ENCODE measurements around the gene LRMDA.

LRMDA gene

DNA sequence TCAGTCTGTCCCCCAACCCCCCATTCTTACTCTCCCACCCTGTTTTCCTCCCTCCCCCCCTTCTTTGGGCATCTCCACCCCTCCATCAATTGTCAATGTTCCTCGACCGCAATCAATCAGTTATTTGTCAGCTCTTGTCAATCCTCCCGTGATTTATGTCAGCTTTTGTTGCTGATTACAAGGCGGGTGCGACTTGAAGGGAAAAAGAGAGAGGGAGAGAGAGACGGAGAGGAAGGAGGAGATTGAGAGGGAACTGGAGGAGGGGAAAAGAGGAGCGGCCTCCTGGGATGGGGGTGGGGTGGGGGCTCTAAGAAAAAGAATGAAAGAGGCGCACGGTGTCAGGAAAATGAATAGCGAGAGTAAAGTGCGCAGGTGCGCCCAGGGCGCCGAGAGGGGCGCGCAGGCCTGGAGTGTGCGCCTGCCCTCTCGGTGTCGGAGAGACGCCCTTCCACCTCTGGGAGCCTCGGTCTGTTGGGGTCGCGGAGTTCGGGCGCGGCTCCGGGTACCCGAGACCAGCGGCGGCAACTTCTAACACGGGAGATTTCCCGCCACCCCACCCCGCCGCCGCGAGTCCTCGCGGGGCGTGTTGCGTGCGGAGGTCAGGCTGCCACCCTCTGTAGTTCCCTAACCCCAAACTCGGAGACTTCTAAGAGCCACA, 28.8 kb upstream of the LRMDA start:
- no peak for DNase-seq

DNA sequence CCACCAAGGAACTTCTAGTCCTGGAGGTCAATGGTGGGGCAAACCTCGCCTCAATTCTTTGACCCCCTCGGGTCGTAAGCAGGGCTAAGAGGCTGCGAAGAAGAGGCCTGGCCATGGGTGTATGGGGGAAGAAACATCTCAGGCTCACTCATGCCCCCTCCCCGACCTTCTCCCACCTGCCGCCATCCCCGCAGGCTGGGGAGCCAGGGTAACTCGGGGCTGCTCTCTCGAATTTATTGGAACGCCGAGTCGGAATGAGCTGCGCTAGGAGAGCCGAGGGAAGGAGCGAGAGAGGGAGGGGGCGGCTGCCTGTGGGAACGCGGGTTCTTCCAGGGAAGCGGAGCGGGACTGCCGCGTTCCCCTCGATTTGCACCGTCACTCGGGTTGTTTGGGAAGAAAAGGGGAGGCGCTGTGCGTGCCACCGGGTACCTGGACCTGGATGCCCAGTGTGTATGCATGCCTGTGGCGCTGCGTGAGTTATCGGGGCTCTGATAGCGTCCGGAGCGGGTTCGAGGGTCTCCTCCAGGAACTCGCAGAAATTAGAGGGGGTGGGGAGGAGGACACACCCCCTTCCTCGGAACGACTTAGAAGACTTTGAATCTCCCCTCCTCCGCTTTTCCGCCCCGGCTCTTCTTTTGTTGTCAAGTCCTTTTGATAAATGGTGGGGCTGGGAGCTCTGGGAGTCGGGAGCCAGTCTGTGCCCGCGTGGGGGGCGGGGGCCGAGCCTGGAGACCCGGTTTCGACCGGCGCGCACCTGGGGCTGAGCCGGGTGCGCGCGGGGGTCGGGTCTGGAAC, 28.1 kb upstream of the LRMDA start:
- DNase-seq = peak; percentile 39

DNA sequence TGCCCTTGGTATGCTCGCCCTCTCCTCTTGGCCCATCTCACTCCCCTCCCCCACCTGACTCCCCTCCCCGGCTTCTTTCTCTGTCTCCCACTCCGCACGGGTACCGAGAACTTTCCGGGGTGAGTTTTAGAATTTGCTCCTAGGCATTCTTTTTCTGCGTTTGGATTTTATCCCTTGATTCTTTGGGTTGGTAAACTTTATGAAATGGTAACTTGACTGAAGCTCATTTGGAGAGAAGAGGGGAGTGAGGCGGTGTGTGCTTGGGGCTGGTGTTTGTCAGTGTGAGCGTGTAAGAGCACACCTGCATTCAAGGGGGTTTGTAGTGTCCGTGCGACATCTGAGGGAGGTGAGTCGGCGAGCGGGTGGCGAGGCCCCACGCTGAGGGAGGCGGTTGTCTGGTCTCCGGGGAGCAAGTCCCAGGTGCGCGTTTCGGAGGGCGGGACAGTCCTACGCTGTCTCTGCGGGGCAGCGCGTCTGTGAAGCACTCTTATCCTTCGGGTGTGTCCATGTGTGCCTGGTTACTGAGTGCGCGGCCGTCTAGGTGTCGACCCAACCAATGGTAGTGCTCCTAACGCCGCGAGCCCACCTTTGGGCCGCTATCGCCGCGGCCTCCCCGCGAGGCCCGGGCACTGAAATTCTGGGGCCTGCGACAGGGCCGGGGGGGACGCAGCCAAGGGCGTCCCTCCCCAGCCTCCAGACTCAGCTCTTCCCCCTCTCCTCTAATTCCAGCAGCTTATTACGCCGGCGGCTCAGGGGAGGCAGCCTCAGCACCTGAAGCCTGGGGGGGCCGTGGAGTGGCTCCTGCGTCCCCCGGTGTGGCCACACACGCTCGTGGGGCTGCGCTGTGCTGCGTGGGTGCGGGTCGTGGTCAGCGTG, 27.2 kb upstream of the LRMDA start:
- no peak for DNase-seq

- DNase-seq = no peak
These were observed 26.4 kb upstream of the LRMDA start for GRCh38 chr10:75404815-75405597.

- DNase-seq = no peak
These were observed 25.6 kb upstream of the LRMDA start for GRCh38 chr10:75405598-75406461.

GRCh38 chr10:75406462-75407223, 24.8 kb upstream of the LRMDA start:
- no peak for DNase-seq

- no peak for DNase-seq
These were observed 24.2 kb upstream of the LRMDA start for GRCh38 chr10:75407224-75407712.

- DNase-seq = peak; percentile 64
These were observed 23.5 kb upstream of the LRMDA start for GRCh38 chr10:75407713-75408508.

DNA sequence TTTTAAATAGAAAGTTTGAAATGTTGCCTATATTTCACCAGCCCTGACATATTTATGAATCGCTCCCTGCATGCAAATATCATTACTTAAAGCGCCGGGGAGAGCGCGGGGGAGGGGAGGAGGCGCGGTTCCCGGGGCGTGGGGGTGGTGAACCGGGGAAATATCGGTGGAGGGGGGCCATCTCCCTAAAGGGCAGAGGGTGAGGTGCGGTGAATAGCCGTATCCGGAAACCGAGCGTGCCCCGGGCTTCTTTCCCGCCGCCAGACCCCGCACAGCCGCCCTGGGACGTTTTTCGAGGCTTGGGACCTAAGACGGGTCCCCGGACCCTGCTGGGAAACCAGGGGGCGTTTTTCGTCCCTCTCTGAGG, 22.9 kb upstream of the LRMDA start:
- DNase-seq = no peak

DNA sequence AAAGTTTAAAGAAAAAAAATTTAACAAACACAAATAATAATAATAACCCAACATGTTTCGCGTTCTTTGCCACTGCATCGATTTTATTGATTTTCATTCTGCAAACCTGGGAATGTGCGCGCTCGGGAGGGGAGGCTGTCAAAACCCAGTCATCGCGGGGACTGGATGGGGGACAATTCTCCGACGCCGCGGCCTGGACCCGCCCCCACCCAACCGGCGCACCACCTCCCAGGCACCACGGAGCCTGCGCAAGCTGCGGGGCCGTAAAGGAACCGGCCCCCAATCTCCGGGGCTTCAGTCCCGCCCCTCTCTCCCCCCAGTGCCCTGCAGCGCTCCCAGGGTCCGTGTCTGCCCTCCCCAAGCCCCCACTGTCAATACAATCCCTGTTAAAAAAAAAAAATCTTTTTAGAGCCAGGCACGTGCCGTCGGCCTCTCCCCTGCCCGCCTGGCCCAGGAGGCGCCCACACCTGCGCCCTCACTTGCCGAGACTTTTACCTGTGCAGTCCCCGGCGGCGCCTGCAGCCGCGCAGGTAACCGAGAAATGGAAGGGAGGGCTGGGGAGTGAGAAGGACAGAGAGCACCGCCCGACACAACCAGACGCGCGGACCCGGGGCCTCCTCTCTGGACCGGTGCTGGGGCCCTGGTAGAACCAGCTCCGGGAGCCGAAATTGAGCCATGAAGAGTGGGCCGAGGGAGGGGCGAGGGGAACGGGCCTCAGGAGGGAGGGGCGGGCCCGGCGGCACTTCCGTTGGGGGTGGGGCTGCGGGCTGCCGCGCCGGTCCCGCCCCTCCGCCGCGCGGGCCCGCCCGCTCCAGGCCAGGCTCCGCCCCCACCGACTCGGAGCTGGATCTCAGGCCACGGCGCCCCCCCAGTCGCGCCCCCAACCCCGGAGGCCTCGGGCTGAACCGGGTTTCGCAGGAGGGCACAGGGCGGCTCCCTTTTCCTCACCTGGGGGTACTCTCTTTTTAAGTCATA, 22.2 kb upstream of the LRMDA start:
- peak; percentile 70 for DNase-seq

GRCh38 chr10:75410132-75411005, 21.1 kb upstream of the LRMDA start:
- no peak for DNase-seq

DNA sequence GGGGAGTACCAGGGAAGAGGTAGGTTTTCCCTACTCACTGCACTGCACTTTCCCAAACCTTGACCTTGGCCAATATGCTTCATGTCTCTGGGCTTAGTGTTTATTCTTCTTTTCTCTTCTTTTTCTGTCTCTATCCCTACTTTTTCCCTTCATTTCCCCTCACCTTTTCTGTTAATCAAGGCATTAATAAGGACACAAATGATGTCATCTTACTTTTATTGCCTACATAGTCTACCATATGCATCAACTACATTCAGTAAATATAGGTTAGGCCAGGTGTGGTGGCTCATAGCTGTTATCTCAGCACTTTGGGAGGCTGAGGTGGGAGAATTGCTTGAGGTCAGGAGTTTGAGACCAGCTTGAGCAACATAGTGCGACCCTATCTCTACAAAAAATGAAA, 16.9 kb upstream of the LRMDA start:
- DNase-seq = no peak

DNA sequence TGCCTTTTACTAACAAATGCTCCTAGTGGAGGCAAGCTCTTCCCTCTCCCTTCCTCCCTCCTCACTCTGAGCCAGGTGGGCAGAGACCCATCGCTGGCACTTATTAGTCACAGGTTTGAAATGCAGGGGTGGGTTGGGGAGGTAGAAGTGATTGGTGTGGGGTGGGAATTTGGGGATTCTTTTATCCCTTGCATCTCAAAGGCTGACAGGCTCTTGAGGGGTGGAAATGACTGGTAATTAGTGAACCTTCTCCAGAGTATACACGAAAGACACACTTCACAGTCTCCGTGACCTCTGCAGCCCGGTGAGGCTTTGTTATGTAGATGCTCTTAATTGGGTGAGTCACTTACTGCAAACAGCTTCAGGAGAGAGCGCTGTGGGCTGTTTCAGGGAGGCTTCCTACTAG, 13.9 kb upstream of the LRMDA start:
- DNase-seq = no peak

DNA sequence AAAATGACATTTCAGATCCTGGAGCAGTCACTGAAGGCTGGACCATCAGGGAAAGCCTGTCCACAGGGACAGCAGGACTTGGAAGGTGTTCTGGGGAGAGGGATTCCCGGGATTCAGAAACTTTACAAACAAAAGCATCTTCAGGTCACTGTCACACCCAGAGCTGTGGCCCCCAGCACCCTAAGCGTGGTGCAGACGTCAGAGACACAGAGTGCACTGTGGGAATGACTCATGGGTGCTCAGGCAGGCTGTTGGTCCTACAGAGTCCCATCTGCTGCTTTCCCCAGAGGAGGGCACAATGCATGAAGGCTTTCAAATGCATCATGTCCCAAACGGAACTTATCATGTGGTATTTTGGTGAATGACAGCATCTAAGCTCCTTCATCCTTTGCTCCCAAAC, 13.1 kb upstream of the LRMDA start:
- no peak for DNase-seq

GRCh38 chr10:75418712-75419111, 12.7 kb upstream of the LRMDA start:
- DNase-seq = no peak

DNA sequence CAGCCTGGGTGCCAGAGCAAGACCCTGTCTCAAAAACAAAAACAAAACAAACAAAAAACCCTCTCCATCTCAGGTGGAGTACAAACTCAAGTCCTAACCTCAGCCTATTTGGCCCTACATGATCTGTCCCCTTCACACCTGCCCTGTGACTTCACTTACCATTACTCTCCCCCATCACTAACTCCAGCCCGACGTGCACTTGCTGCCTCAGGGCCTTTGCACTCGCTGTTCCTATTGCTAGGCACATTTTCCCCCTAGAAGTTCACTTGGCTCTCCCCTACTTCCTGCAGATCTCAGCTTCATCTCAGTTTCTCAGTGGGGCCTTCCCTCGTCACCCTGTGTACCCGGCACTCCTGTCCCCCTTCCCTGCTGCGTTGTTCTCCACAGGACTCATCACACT, 8.5 kb upstream of the LRMDA start:
- DNase-seq = no peak

DNA sequence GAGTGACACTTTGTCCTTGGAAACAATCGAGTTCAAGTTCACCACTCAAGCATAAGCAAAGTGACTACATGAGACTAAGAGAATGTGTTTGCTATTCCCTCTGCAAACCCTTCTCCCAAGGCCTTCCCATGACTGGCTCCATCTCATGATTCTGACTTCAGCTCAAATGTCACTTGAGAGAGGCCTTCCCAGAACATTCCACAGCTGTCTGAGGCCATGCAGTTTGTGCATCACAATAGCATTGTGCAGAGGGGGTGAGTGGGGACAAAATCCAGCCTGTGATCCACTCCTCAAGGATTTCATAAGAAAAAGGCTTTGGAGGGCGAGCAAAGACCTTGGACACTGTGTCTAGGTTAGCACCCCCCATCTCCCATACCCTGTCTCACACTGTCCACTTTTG, 6.9 kb upstream of the LRMDA start:
- no peak for DNase-seq

Data from hematopoietic multipotent progenitor cell treated with erythropoietin and hydrocortisone succinate and interleukin-3 and kit ligand, for 4 days (in vitro differentiated cells).